ENCODE results near the gene GAL3ST2.
"Not testable (repeated sequence)": the region's sequence is repeated elsewhere in the genome, so short reads cannot be mapped to it uniquely, and the experiment has no call there.

The GAL3ST2 gene

GRCh38 chr2:241769819-241770184 is 6.8 kb upstream of the GAL3ST2 start:
- no peak for DNase-seq

GRCh38 chr2:241770185-241770935 is 6.3 kb upstream of the GAL3ST2 start:
- DNase-seq, result no peak

GRCh38 chr2:241770936-241771285 is 5.7 kb upstream of the GAL3ST2 start:
- DNase-seq, result no peak

- DNase-seq, result no peak
Measured at GRCh38 chr2:241771286-241772062, 5.1 kb upstream of the GAL3ST2 start.

GRCh38 chr2:241772063-241772499 is 4.5 kb upstream of the GAL3ST2 start:
- DNase-seq, result peak; percentile 43

GRCh38 chr2:241773511-241774418 is 2.9 kb upstream of the GAL3ST2 start:
- no peak for DNase-seq

- no peak for DNase-seq
Measured at GRCh38 chr2:241774419-241775222, 2.0 kb upstream of the GAL3ST2 start.

- no peak for DNase-seq
Measured at GRCh38 chr2:241775223-241776177, 1.1 kb upstream of the GAL3ST2 start.

- DNase-seq, result no peak
Measured at GRCh38 chr2:241777170-241777685, 606 bp downstream of the GAL3ST2 start.

GRCh38 chr2:241777686-241778627 is 1.3 kb downstream of the GAL3ST2 start:
- no peak for DNase-seq

GRCh38 chr2:241780939-241781569 is 4.4 kb downstream of the GAL3ST2 start:
- DNase-seq, result no peak

- DNase-seq, result not testable (repeated sequence)
Measured at GRCh38 chr2:241782053-241782452, 5.4 kb downstream of the GAL3ST2 start.

GRCh38 chr2:241788135-241788534 is 11.5 kb downstream of the GAL3ST2 start:
- no peak for DNase-seq

- peak; percentile 66 for DNase-seq
Measured at GRCh38 chr2:241788572-241788971, 11.9 kb downstream of the GAL3ST2 start.

GRCh38 chr2:241791385-241791784 is 14.8 kb downstream of the GAL3ST2 start:
- DNase-seq, result not testable (repeated sequence)

- DNase-seq, result no peak
Measured at GRCh38 chr2:241793385-241793784, 16.8 kb downstream of the GAL3ST2 start.

GRCh38 chr2:241794250-241794823 is 17.7 kb downstream of the GAL3ST2 start:
- DNase-seq, result no peak

Data from stimulated activated CD4-positive, alpha-beta T cell treated with anti-CD3 and anti-CD28 coated beads, Interleukin-1b, Interleukin-23, amount 100 ng/mL, for 48 hours (primary cell).